Neural crest cell (in vitro differentiated cells): ENCODE data around the gene TMEM18. TPM values are rescaled to one million over a fixed set of nuclear protein-coding genes. Genes with fewer than 3 reads are reported as not detected.

ENCODE experiments used
- DNase-seq: peaks from one replicate; pipeline ENCODE4 v3.0.0; 2021; ENCODE audit warnings: low read depth, mixed read lengths, low spot score
- H3K27ac Mint-ChIP-seq: one replicate; pipeline ENCODE4 v1.8.0; 2021; ENCODE audit warnings: mild to moderate bottlenecking, mixed read lengths; ENCODE audit not compliant: unreplicated experiment
- H3K27me3 Mint-ChIP-seq: 2 replicates; pipeline ENCODE4 v1.8.0; 2021; ENCODE audit warnings: low read depth, mild to moderate bottlenecking, mixed read lengths
- H3K36me3 Mint-ChIP-seq: 2 replicates; pipeline ENCODE4 v1.8.0; 2021; ENCODE audit warnings: low read depth, mild to moderate bottlenecking, mixed read lengths
- H3K4me1 Mint-ChIP-seq: 2 replicates; pipeline ENCODE4 v1.8.0; 2021; ENCODE audit warnings: mixed read lengths
- H3K4me3 Mint-ChIP-seq: one replicate; pipeline ENCODE4 v1.8.0; 2021; ENCODE audit warnings: mild to moderate bottlenecking, mixed read lengths
- H3K9me3 Mint-ChIP-seq: 2 replicates; pipeline ENCODE4 v1.8.0; 2021; ENCODE audit warnings: mixed read lengths
- CTCF ChIP-seq: fragments of 200-600 bp; sonication (generic); conservative IDR thresholded peaks from 2 replicates; pipeline ENCODE4 v1.5.0; 2021; ENCODE audit warnings: antibody characterized with exemption, mild to moderate bottlenecking
- total RNA-seq: library from RNA; stranded (reverse); gene quantifications from 2 replicates; pipeline ENCODE4 v1.2.1, GENCODE V29; 2021

The TMEM18 gene
- total RNA-seq, 1 donor from 2014 or later, result 27.7 TPM

- Mint-ChIP-seq H3K27me3 (no peaks in the 10 kb centered on the region), H3K4me3 (no peak overlapping the region), H3K4me1 (no peaks in the 10 kb centered on the region), H3K9me3 (no peaks in the 10 kb centered on the region), H3K36me3 (no peaks in the 10 kb centered on the region), H3K27ac (no peak overlapping the region)
- TF ChIP-seq CTCF, result no peak
- DNase-seq, result no peak
These were observed 25.2 kb downstream of the TMEM18 start for GRCh38 chr2:651951-652373.

- Mint-ChIP-seq H3K27me3 (no peaks in the 10 kb centered on the region), H3K4me1 (no peaks in the 10 kb centered on the region), H3K4me3 (no peak overlapping the region), H3K36me3 (no peaks in the 10 kb centered on the region), H3K27ac (no peak overlapping the region), H3K9me3 (no peaks in the 10 kb centered on the region)
- no peak for DNase-seq
- TF ChIP-seq CTCF, result no peak
These were observed 26.6 kb downstream of the TMEM18 start for GRCh38 chr2:650343-651310.

GRCh38 chr2:649426-650342, 27.5 kb downstream of the TMEM18 start:
- H3K4me3 Mint-ChIP-seq, result no peak overlapping the region
- H3K27ac Mint-ChIP-seq, result no peak overlapping the region
- peaks cover 3% of the 10 kb centered on the region for H3K27me3 Mint-ChIP-seq
- H3K9me3 Mint-ChIP-seq, result no peaks in the 10 kb centered on the region
- H3K36me3 Mint-ChIP-seq, result no peaks in the 10 kb centered on the region
- no peak for TF ChIP-seq CTCF
- no peaks in the 10 kb centered on the region for H3K4me1 Mint-ChIP-seq
- no peak for DNase-seq

GRCh38 chr2:648476-649424, 28.5 kb downstream of the TMEM18 start:
- H3K27ac Mint-ChIP-seq, result peak overlapping the region; percentile 65
- H3K4me3 Mint-ChIP-seq, result no peak overlapping the region
- no peaks in the 10 kb centered on the region for H3K4me1 Mint-ChIP-seq
- H3K27me3 Mint-ChIP-seq, result peaks cover 7% of the 10 kb centered on the region
- H3K36me3 Mint-ChIP-seq, result no peaks in the 10 kb centered on the region
- TF ChIP-seq CTCF, result no peak
- DNase-seq, result no peak
- H3K9me3 Mint-ChIP-seq, result no peaks in the 10 kb centered on the region
